ENCODE results near the gene NAT16. TPM values are rescaled to one million over a fixed set of nuclear protein-coding genes. Genes with fewer than 3 reads are reported as not detected.
A peak's percentile ranks its signal among the peaks of the same experiment; 100 is the strongest.

The NAT16 gene
- total and polyA plus RNA-seq, 2 of the 13 experiments (the other 11 are each of a cell fraction or from before 2014, with no cell fraction given): 0.04 TPM; not detected in 1

GRCh38 chr7:101217388-101218235 is 37.5 kb upstream of the NAT16 start, which contains the start of the genes PLOD3 and ZNHIT1 (continued):
- no peak for TF ChIP-seq ZNF646 (CRISPR knock-in tag; IDR thresholded peaks at IDR 0.05)
- peak; percentile 36; the same call in 1 of the 2 replicates for TF ChIP-seq ZBTB25 (CRISPR knock-in tag; IDR thresholded peaks at IDR 0.05)
- 0 out of 2 replicates have a peak, but pooled peaks have one; percentile 26 for TF ChIP-seq ZNF746 (CRISPR knock-in tag; IDR thresholded peaks at IDR 0.05)
- TF ChIP-seq ZBTB44 (CRISPR knock-in tag; IDR thresholded peaks at IDR 0.05): no peak; the same call in 1 of the 2 replicates
- peak; percentile 96 for TF ChIP-seq YY1 (IDR thresholded peaks at IDR 0.05; ENCODE audit: insufficient read depth, insufficient replicate concordance, low read depth, low read length)
- TF ChIP-seq TFAP4 (IDR thresholded peaks at IDR 0.05; ENCODE audit: borderline replicate concordance, low read depth): peak; percentile 71; the same call in 1 of the 2 replicates
- TF ChIP-seq ZNF550 (CRISPR knock-in tag; IDR thresholded peaks at IDR 0.05; ENCODE audit: borderline replicate concordance): no peak
- TF ChIP-seq ZNF30 (CRISPR knock-in tag; IDR thresholded peaks at IDR 0.05): 0 out of 2 replicates have a peak, but pooled peaks have one; percentile 39
- TF ChIP-seq ZNF234 (CRISPR knock-in tag; conservative IDR thresholded peaks at IDR 0.05): no peak
- no peak for TF ChIP-seq PREB (CRISPR knock-in tag; IDR thresholded peaks at IDR 0.05)
- peak; percentile 68; the same call in 1 of the 2 replicates for TF ChIP-seq ZNF121 (CRISPR knock-in tag; IDR thresholded peaks at IDR 0.05)
- no peak for TF ChIP-seq SRSF9 (IDR thresholded peaks at IDR 0.05; ENCODE audit: borderline replicate concordance, insufficient read depth, low read depth, low read length, poor library complexity, severe bottlenecking)
- peak; percentile 85; the same call in 1 of the 2 replicates for TF ChIP-seq ZFP37 (CRISPR knock-in tag; IDR thresholded peaks at IDR 0.05; ENCODE audit: borderline replicate concordance)
- no peak for TF ChIP-seq ZNF543 (CRISPR knock-in tag; IDR thresholded peaks at IDR 0.05)
